Measurements from ENCODE around the gene EHF. TPM values are rescaled to one million over a fixed set of nuclear protein-coding genes. Genes with fewer than 3 reads are reported as not detected.

The EHF gene
- total RNA-seq, 1 donor from 2014 or later: 0.25 TPM

DNA sequence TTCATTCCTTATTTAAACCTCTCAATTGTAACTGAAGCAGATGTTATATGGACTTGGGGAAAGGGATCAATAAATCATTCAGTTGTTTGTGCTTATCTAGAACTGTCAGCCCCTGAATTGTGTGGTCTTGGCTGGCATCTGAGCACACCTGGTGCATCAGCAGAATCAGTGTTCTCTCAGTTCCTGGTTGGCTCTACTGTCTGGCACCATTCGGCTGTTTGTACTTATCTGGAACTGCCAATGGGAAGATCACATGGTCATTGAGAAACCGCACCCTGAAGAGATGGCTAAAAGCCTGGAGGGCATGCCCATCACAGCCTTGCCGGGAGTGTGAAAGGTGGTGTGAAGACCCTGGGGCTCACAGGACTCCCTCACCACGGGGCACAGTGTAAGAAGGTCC, 37.1 kb upstream of the EHF start:
- no peak overlapping the region for H3K9ac ChIP-seq (ENCODE audit: low read length)
- H3K4me2 ChIP-seq (ENCODE audit: low read length): no peak overlapping the region
- H3K4me1 ChIP-seq (ENCODE audit: insufficient read depth, low read length): peaks cover 4% of the 10 kb centered on the region
- Mint-ChIP-seq H3K4me3 (ENCODE audit: unreplicated experiment) (no peak overlapping the region), H3K4me1 (ENCODE audit: low read depth, unreplicated experiment) (peaks cover 6% of the 10 kb centered on the region), H3K27me3 (ENCODE audit: low read depth, unreplicated experiment) (peaks cover 24% of the 10 kb centered on the region), H3K36me3 (ENCODE audit: low read depth, unreplicated experiment) (no peaks in the 10 kb centered on the region), H3K27ac (ENCODE audit: unreplicated experiment) (no peak overlapping the region), H3K9me3 (ENCODE audit: unreplicated experiment) (no peaks in the 10 kb centered on the region)
- H3K79me2 ChIP-seq (ENCODE audit: insufficient read depth, low read length): no peaks in the 10 kb centered on the region
- H4K20me1 ChIP-seq (ENCODE audit: insufficient read depth, low read length): no peaks in the 10 kb centered on the region
- H3K27me3 ChIP-seq (ENCODE audit: insufficient read depth, low read length): peaks cover 11% of the 10 kb centered on the region
- H3K27ac ChIP-seq (ENCODE audit: low read depth, low read length): no peak overlapping the region
- DNase-seq (ENCODE audit: low read depth): no peak
- H2AFZ ChIP-seq (ENCODE audit: low read depth, low read length): no peak overlapping the region
- no peak overlapping the region for H3K4me3 ChIP-seq (ENCODE audit: insufficient read depth, low read depth, low read length)
- no peak for TF ChIP-seq CTCF (IDR thresholded peaks at IDR 0.05; ENCODE audit: insufficient read depth, low read depth, low read length)
- no peak for TF ChIP-seq EZH2 (IDR thresholded peaks at IDR 0.05; ENCODE audit: insufficient read depth, low read length)
- FAIRE-seq: no peak
- H3K9me3 ChIP-seq (ENCODE audit: insufficient read depth, low read depth, low read length): no peaks in the 10 kb centered on the region
- H3K36me3 ChIP-seq (ENCODE audit: insufficient read depth, low read length): no peaks in the 10 kb centered on the region

- no peaks in the 10 kb centered on the region for H3K9me3 ChIP-seq (ENCODE audit: insufficient read depth, low read depth, low read length)
- FAIRE-seq (no peak), DNase-seq (ENCODE audit: low read depth) (no peak)
- H3K4me3 ChIP-seq (ENCODE audit: insufficient read depth, low read depth, low read length): no peak overlapping the region
- H3K79me2 ChIP-seq (ENCODE audit: insufficient read depth, low read length): no peaks in the 10 kb centered on the region
- TF ChIP-seq CTCF (IDR thresholded peaks at IDR 0.05; ENCODE audit: insufficient read depth, low read depth, low read length) (no peak), EZH2 (IDR thresholded peaks at IDR 0.05; ENCODE audit: insufficient read depth, low read length) (no peak)
- no peaks in the 10 kb centered on the region for H3K36me3 Mint-ChIP-seq (ENCODE audit: low read depth, unreplicated experiment)
- H3K4me2 ChIP-seq (ENCODE audit: low read length): no peak overlapping the region
- no peaks in the 10 kb centered on the region for H3K36me3 ChIP-seq (ENCODE audit: insufficient read depth, low read length)
- no peak overlapping the region for H3K4me3 Mint-ChIP-seq (ENCODE audit: unreplicated experiment)
- no peak overlapping the region for H3K27ac ChIP-seq (ENCODE audit: low read depth, low read length)
- no peaks in the 10 kb centered on the region for H4K20me1 ChIP-seq (ENCODE audit: insufficient read depth, low read length)
- H3K9ac ChIP-seq (ENCODE audit: low read length): no peak overlapping the region
- peaks cover 17% of the 10 kb centered on the region for H3K27me3 Mint-ChIP-seq (ENCODE audit: low read depth, unreplicated experiment)
- H2AFZ ChIP-seq (ENCODE audit: low read depth, low read length): no peak overlapping the region
- no peak overlapping the region for H3K27ac Mint-ChIP-seq (ENCODE audit: unreplicated experiment)
- no peaks in the 10 kb centered on the region for H3K9me3 Mint-ChIP-seq (ENCODE audit: unreplicated experiment)
- H3K27me3 ChIP-seq (ENCODE audit: insufficient read depth, low read length): peaks cover under 1% of the 10 kb centered on the region
- peaks cover 6% of the 10 kb centered on the region for H3K4me1 Mint-ChIP-seq (ENCODE audit: low read depth, unreplicated experiment)
- peaks cover 4% of the 10 kb centered on the region for H3K4me1 ChIP-seq (ENCODE audit: insufficient read depth, low read length)
Observed at GRCh38 chr11:34585304-34585734, 35.6 kb upstream of the EHF start.

DNA sequence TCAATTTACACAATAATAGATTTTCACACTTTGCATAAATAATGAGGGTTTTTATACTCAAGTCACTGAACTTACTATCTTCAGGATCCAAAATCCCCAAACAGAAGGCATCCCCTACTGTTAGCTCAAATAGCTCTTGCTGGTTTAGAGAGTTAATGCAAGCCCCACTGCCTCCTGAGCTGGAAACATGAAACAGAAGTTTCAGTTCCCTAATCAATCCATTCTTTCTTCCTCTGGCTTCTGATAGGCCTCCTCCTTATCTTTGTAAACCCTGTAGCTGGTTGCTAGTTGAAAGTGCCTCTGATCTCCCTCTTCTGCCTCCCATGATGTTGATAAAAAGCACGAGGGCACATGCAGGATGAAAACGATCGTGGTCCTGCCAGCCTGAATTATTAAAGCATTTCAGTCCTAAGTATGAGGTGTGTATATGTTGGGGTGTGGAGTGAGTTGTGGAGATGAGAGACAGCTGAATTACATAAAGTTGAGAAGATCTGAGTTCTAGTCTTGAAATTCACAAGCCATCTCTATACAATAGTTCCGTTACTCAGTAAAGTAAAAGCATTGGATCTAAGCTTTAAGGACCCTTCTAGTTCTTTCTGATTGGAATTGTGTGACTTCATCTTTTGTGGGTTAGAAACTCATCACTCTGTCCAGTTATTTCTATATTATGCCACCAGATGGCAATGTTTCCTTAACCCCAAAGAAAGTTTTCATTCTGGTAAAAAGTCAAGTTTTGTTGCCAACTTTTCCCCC, 35.0 kb upstream of the EHF start:
- DNase-seq (ENCODE audit: low read depth) (peak; percentile 36), FAIRE-seq (peak; percentile 97)
- H3K79me2 ChIP-seq (ENCODE audit: insufficient read depth, low read length): no peaks in the 10 kb centered on the region
- H3K4me2 ChIP-seq (ENCODE audit: low read length): peak overlapping the region; percentile 61
- Mint-ChIP-seq H3K4me3 (ENCODE audit: unreplicated experiment) (no peak overlapping the region), H3K27ac (ENCODE audit: unreplicated experiment) (peak overlapping the region; percentile 77), H3K36me3 (ENCODE audit: low read depth, unreplicated experiment) (no peaks in the 10 kb centered on the region), H3K27me3 (ENCODE audit: low read depth, unreplicated experiment) (peaks cover 12% of the 10 kb centered on the region), H3K4me1 (ENCODE audit: low read depth, unreplicated experiment) (peaks cover 6% of the 10 kb centered on the region), H3K9me3 (ENCODE audit: unreplicated experiment) (no peaks in the 10 kb centered on the region)
- no peaks in the 10 kb centered on the region for H4K20me1 ChIP-seq (ENCODE audit: insufficient read depth, low read length)
- H3K27me3 ChIP-seq (ENCODE audit: insufficient read depth, low read length): no peaks in the 10 kb centered on the region
- H3K4me1 ChIP-seq (ENCODE audit: insufficient read depth, low read length): peaks cover 4% of the 10 kb centered on the region
- peak overlapping the region; percentile 76 for H2AFZ ChIP-seq (ENCODE audit: low read depth, low read length)
- H3K36me3 ChIP-seq (ENCODE audit: insufficient read depth, low read length): no peaks in the 10 kb centered on the region
- no peaks in the 10 kb centered on the region for H3K9me3 ChIP-seq (ENCODE audit: insufficient read depth, low read depth, low read length)
- TF ChIP-seq CTCF (IDR thresholded peaks at IDR 0.05; ENCODE audit: insufficient read depth, low read depth, low read length) (peak; percentile 68), EZH2 (IDR thresholded peaks at IDR 0.05; ENCODE audit: insufficient read depth, low read length) (no peak)
- no peak overlapping the region for H3K27ac ChIP-seq (ENCODE audit: low read depth, low read length)
- H3K9ac ChIP-seq (ENCODE audit: low read length): peak overlapping the region; percentile 58
- H3K4me3 ChIP-seq (ENCODE audit: insufficient read depth, low read depth, low read length): no peak overlapping the region
